ENCODE results near the gene CREBBP. TPM values are rescaled to one million over a fixed set of nuclear protein-coding genes. Genes with fewer than 3 reads are reported as not detected.

Gene CREBBP
- total RNA-seq, 1 donor from 2014 or later: 104 TPM

Other genes starting within 250 kb of the CREBBP start
- 18.0 TPM for gene DNASE1, start 226.0 kb downstream of the CREBBP start, total RNA-seq
- 156 TPM for gene TRAP1, start 163.2 kb downstream of the CREBBP start, total RNA-seq
- 23.3 TPM for gene ADCY9, start 235.7 kb upstream of the CREBBP start, total RNA-seq

Measured in ureter (tissue), 1 donor.